Fibroblast of skin of left biceps (primary cell): ENCODE measurements around the gene INSM1.

Experiments
- DNase-seq, 2 experiments: peaks; one replicate each; pipeline ENCODE4 v3.0.0-alpha.2; 2013; ENCODE audit warnings: low read depth in 2 of 2

The INSM1 gene

GRCh38 chr20:20393207-20394120 is 25.6 kb downstream of the INSM1 start:
- no peak for DNase-seq

DNA sequence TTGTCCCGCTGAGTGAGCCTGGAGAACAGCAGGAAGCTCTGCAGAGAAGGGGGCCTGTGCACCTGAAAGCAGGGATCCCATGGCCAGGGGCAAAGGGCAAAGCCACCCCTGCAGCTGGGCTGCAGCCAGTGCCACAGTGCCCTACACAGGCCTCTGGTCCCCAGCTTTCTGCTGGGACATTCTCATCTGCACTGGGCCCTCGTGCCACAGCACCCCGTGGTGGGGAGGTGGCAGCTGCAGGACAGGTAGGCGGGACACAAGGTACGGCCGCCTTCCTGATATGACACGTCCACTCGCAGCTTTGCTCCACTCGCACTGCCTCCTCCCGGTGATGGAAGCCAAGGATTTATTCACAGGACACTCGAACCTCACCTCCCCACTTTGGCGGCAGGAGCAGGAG is 27.2 kb downstream of the INSM1 start:
- DNase-seq, result no peak

DNA sequence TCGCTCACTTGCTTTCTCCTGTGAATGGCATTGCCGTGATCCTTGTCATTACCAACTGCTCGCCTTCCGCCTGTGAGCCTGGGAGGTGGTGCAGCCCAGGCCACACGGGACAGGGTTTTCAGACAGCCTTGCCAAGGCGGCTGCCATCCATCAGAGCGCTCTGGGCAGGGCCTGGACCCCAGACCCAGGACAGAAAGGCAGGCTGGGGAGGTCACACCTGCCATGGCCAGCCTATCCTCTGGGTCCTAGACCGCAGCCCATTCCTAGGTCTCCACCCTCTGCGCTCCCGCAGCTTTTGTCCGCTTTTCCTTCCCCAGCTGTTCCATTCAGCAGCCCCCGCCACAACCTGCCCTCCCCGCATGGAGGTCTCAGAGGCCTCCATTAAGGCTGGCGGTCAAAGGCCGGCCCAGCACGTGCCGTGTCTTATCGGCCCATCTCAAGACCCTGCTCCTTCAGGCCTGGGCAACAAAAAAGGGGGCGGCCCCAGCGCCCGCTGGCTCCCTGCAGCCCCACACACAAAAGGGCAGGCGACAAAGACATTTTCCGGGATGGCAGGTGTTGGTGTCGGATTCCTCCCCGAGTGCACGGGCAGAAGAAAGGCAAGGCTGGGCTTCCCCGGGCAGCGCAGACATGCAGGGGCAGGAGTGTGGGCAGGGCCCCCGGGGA is 28.1 kb downstream of the INSM1 start:
- no peak for DNase-seq

- DNase-seq, result no peak
These were observed 28.9 kb downstream of the INSM1 start for GRCh38 chr20:20396794-20397193.

- DNase-seq, result no peak
These were observed 30.2 kb downstream of the INSM1 start for GRCh38 chr20:20398123-20398522.

GRCh38 chr20:20399531-20400500 is 31.9 kb downstream of the INSM1 start:
- no peak for DNase-seq

DNA sequence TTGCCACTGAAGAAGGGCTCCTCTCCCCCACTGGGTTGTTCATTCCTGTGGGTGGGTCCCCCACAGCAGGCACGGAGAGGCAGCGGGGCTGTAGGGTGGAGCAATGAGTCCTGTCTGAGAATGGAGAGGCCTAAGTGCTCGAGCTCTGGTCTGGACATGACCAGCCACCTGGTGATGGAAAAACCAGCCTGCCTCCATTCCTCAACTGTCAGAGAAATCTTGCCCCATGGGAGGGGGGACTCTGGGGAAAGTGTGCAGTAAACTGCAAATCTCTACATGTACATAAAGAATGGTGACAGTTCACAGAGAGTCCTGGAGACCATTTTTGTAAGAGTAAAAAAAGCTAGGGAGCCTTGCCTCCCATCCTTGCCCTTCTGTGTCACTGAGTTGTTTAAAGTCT is 34.1 kb downstream of the INSM1 start:
- no peak for DNase-seq

DNA sequence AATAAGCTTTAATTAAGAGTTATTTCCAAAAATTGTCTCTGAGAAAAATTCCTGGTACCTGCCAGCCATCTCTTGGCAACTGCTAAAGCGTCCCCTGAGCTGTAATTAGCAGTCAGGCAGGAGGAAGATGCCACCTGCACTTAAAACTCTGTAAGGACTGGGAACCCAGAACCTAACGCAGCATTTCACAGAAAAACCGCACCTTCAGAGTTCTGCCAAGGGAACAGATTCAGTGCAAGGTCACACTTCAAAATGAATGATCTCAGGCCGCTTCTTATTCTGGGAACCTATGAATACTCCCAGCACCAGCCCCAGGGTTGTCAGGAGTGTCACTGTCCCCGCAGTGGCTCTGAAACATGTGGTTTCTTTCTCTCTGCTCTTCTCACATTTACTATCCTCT is 36.7 kb downstream of the INSM1 start:
- no peak for DNase-seq

GRCh38 chr20:20405623-20406022 is 37.7 kb downstream of the INSM1 start:
- DNase-seq, result no peak

- no peak for DNase-seq
These were observed 38.4 kb downstream of the INSM1 start for GRCh38 chr20:20406306-20406705.

- no peak for DNase-seq
These were observed 40.2 kb downstream of the INSM1 start for GRCh38 chr20:20407891-20408805.

DNA sequence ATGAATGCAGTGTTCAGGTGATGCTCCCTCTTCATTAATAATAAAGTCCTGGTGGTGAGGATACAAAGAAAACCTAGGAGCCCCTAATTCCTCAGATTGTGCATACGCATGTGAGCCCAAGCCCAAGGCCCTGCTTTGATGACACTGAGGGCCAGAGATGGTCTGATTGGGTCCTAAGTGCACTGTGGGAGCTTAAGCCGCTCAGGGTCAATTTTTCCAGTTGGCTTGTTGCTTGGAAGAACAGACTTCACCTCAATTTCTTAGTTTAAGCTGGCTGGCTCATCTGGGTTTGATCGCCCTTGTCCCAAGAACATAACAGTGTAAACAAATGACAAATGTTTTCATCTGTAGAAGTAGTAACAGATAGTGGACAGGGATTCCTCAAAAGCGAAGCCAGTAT is 41.4 kb downstream of the INSM1 start:
- no peak for DNase-seq

GRCh38 chr20:20410678-20411077 is 42.8 kb downstream of the INSM1 start:
- DNase-seq, result no peak

- DNase-seq, result no peak
These were observed 43.5 kb downstream of the INSM1 start for GRCh38 chr20:20411402-20411801.

- DNase-seq, result no peak
These were observed 43.9 kb downstream of the INSM1 start for GRCh38 chr20:20411836-20412235.

- DNase-seq, result no peak
These were observed 44.8 kb downstream of the INSM1 start for GRCh38 chr20:20412750-20413149.

DNA sequence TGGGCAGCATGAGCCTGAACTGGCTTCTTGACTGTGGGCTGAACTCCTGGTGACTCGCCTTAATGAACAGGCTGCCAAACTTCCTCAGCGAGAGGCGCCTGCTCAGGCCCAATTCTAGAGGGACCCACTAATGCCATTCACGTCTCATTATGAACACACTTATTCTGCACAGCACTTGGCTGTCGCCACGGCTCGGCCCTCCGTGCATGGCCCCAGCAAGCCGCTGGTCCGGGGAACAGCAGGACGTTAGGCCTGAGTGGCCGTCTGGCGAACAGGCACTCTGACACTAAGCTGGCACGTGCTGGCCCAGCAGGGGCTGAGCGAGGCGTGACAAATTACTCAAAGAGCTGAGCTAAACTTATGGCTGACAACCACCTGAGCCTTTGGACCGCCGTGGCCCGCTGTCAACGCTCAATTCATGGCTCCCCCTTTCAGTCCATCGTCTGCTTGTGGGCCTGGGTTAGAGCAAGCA is 45.9 kb downstream of the INSM1 start:
- no peak for DNase-seq

DNA sequence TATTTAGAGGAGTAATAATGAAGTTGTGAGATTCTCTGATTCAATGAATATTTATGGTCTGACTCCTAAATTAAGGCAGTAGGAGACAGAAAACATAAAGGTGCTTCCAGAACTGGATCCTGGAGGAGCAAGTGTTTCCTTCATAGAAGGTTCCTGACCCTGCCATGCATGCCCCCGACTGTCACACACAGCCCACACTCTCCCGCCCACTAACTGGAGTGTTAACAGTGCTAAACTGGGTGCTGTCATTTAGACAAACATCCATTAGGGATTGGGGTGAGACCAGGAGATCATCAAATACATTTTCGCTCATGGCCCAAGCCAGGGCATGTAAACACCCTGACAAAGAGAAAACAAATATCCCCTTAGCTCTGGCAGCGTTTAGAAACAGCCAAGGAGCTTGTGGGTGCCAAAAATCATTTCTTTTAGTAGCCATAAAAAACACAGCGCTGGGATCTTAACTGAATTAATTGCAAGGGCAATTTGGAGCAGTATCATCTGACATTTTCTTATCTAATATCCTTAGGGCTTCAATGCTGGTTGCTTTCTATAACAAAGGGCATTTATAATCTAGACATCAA is 46.8 kb downstream of the INSM1 start:
- no peak for DNase-seq

DNA sequence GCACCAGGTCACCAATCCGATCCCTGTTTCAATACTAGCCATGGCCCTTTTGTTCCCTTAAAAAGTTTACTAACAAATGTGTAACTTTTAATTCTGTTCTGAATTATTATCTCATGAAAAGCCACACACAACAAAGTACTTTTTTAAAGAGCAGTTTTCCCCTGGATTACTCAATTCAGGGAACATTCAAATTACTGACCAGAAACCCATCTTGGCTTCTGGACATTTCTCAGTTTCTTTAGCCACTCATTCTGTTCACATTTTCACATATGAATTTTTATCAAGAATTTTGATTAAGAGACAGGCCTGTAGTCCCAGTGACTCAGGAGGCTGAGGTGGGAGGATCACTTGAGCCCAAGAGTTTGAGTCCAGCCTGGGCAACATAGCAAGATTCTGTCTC is 47.4 kb downstream of the INSM1 start:
- DNase-seq, result no peak

- DNase-seq, result no peak
These were observed 50.2 kb downstream of the INSM1 start for GRCh38 chr20:20417876-20418676.
